HUES6 (cell line): ENCODE measurements around the gene SAE1.
A peak's percentile ranks its signal among the peaks of the same experiment; 100 is the strongest.

Experiments used
- H3K27ac ChIP-seq: 2 replicates; pipeline ENCODE4 v1.7.0; 2013; ENCODE audit warnings: low read depth, mild to moderate bottlenecking, low read length, inconsistent platforms
- H3K27me3 ChIP-seq: 2 replicates; pipeline ENCODE4 v1.6.1; 2013; ENCODE audit warnings: low read length; ENCODE audit not compliant: control insufficient read depth, insufficient read depth
- H3K36me3 ChIP-seq: 2 replicates; pipeline ENCODE4 v1.6.1; 2013; ENCODE audit warnings: low read length; ENCODE audit not compliant: control insufficient read depth, insufficient read depth
- H3K4me1 ChIP-seq: 2 replicates; pipeline ENCODE4 v1.6.1; 2013; ENCODE audit warnings: low read length; ENCODE audit not compliant: control insufficient read depth, insufficient read depth
- H3K4me3 ChIP-seq: 2 replicates; pipeline ENCODE4 v1.5.1; 2013; ENCODE audit warnings: low read depth, low read length
- H3K9ac ChIP-seq: one replicate; pipeline ENCODE4 v1.6.1; 2013; ENCODE audit warnings: mild to moderate bottlenecking, low read length
- H3K9me3 ChIP-seq: 2 replicates; pipeline ENCODE4 v1.6.1; 2013; ENCODE audit warnings: low read depth, low read length; ENCODE audit not compliant: control insufficient read depth, insufficient read depth

Gene SAE1

DNA sequence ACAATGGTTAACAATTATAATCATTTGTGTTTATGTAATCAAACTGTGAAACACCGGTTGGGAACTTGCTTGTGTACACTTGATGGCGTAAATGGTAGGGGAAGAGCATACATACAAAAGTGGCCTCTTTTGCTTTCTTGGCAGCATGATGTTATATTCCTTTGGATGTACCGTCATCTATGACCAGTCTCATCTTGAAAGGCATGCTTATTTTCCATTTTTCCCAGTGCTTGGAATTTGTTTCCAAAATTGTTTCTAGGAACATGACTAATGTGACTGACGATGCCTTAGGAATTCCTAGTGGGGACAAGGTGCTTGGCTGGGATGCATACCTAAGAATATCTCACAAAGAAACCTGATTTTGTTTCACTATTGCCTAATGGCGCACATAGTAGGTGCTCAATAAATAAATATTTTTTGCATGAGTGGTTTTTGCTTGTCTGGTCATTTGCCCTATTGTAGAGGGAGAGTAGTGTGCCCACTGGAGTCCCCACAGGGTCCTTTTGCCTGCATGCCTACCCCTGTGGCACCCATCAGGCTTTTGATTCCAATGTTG lies 45.5 kb downstream of the SAE1 start:
- H3K36me3 ChIP-seq = peaks cover 81% of the 10 kb centered on the region
- H3K4me1 ChIP-seq = no peaks in the 10 kb centered on the region
- no peak overlapping the region for H3K9ac ChIP-seq
- no peaks in the 10 kb centered on the region for H3K9me3 ChIP-seq
- no peak overlapping the region for H3K4me3 ChIP-seq
- H3K27ac ChIP-seq = no peak overlapping the region
- H3K27me3 ChIP-seq = no peaks in the 10 kb centered on the region

DNA sequence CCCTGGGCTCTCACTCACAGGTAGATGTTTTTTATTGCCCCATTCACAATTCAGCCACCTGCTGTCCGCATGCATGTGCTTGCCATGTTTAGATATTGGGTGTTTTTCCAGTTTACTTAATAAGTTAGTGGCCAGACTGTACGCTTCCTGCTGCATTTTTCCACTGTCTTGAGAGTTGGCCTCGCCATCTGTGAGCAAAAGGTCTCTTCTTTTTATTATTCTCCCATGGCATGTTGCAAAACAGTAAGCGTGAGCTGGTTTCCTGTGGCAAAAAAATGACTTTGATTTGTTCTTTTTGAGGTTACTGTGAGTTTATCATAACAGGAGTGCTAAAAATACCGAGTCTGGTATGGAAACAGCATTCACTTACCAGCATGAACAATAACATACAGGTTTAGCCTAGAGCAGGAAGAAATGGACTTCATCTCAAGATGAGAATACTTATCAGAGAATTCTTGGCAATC lies 46.0 kb downstream of the SAE1 start:
- Histone ChIP-seq H3K9me3 (no peaks in the 10 kb centered on the region), H3K4me1 (no peaks in the 10 kb centered on the region), H3K4me3 (no peak overlapping the region), H3K36me3 (peaks cover 78% of the 10 kb centered on the region), H3K9ac (no peak overlapping the region), H3K27ac (no peak overlapping the region), H3K27me3 (no peaks in the 10 kb centered on the region)

DNA sequence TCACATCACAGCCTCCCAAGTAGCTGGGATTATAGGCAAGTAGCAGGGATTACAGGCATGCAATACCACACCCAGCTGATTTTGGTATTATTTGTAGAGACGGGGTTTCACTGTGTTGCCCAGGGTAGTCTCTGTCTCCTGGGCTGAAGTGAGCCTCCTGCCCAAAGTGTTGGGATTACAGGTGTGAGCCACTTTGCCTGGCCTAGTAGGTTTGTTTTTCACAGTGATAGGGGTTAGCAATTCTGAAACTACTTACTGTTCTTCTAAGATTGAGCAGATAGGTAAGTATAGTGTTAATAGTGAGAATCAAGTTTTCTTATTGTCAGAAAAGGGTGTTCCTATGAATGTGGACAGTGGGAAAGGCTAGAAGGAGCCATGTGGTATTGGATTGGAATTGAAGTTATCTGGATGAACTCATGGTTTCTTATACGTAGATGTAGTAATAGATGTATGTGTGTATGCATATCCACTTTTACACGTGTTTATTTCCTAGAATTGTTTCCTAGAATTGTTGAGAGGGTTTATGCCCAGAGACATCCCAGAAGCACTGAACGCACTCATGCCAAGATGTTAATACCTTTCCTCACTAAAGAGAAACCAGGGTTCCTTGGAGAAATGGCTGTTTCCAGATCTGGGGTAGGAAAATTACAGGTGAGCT lies 49.1 kb downstream of the SAE1 start:
- Histone ChIP-seq H3K9ac (no peak overlapping the region), H3K9me3 (no peaks in the 10 kb centered on the region), H3K27me3 (no peaks in the 10 kb centered on the region), H3K4me1 (no peaks in the 10 kb centered on the region), H3K36me3 (peaks cover 80% of the 10 kb centered on the region), H3K4me3 (no peak overlapping the region), H3K27ac (no peak overlapping the region)

DNA sequence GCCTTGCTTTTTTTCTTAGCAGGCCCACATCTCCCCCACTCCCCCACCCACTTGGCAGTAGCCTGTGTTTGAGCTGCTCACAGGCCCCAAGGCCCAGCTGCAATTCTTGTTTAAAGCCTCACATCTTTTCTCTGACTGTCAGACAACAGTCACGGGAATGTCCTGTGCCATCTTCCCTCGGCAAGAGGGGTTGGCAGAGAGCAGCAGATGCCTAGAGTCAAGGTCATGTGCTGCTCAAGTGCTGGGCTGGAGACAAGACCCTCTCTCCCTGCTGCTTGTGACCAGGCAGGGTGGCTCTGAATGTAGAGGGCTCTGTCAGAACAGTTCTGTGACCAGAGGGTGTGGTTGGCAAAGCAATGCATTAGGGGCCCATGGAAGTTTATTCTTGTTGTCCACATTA lies 53.0 kb downstream of the SAE1 start:
- no peaks in the 10 kb centered on the region for H3K9me3 ChIP-seq
- H3K27ac ChIP-seq = no peak overlapping the region
- H3K4me3 ChIP-seq = no peak overlapping the region
- no peak overlapping the region for H3K9ac ChIP-seq
- H3K4me1 ChIP-seq = peaks cover 13% of the 10 kb centered on the region; the same call in 1 of the 2 replicates
- peaks cover 73% of the 10 kb centered on the region for H3K36me3 ChIP-seq
- H3K27me3 ChIP-seq = no peaks in the 10 kb centered on the region

DNA sequence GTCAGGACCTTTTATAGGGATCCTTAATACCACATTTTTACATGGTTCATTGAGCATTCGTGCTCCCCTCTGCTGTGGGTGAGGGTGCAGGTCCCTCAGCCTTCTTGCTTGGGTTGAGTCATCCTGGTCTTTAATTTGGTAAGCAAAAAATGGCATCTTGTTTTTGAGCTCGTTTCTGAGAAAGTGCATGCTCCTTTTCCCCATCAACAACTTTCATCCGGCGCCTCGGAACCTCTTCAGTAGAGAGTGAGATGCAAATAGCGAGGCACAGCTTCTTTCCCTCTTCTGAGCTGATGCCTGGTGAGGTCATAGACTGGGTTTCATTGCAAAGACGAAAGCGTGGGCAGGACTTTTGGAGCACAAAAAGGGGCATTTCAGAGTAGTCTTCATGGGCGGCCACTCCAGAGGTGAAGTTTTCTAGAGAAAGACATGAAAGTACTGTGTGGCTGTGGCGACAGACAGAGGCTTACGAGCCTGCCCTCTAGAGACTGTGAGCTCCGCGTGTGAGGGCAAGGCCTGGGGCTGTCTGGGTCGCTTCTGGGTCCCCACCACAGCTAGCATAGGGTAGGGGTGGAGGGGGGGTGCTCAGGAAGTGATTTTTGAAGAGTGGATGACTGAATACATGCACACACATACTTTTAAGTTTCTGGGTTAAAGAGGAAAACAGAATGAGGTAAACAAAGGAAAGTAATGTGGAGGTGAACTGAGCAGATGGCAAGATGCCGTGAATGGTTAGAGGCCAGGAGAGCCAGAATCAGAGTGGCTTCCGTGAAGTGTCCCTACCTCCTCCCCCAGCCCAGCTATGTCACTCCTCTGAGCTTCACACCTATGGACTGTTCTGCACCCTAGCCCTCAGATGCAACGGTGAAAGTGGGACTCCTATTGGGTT lies 56.1 kb downstream of the SAE1 start:
- no peaks in the 10 kb centered on the region for H3K9me3 ChIP-seq
- H3K4me3 ChIP-seq = no peak overlapping the region
- peaks cover 83% of the 10 kb centered on the region for H3K36me3 ChIP-seq
- no peaks in the 10 kb centered on the region for H3K27me3 ChIP-seq
- no peak overlapping the region for H3K9ac ChIP-seq
- peaks cover 27% of the 10 kb centered on the region; the same call in 1 of the 2 replicates for H3K4me1 ChIP-seq
- peak overlapping the region; percentile 39; the same call in 1 of the 2 replicates for H3K27ac ChIP-seq

DNA sequence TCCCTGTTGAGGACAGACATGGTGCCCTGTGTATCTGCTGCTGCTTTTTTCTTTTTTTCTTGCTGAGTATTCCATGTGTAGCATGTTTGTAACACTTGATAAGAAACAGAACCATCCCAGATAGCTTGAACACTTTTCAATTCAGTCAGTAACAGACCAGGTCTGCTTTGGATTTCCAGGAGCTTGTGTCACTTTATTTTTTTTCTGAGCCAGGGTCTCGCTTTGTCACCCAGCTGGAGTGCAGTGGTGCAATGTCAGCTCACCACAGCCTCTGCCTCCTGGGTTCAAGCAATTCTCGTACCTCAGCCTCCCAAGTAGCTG lies 56.7 kb downstream of the SAE1 start:
- Histone ChIP-seq H3K4me1 (peaks cover 27% of the 10 kb centered on the region; the same call in 1 of the 2 replicates), H3K9me3 (no peaks in the 10 kb centered on the region), H3K27ac (no peak overlapping the region), H3K27me3 (no peaks in the 10 kb centered on the region), H3K9ac (no peak overlapping the region), H3K4me3 (no peak overlapping the region), H3K36me3 (peaks cover 79% of the 10 kb centered on the region)

DNA sequence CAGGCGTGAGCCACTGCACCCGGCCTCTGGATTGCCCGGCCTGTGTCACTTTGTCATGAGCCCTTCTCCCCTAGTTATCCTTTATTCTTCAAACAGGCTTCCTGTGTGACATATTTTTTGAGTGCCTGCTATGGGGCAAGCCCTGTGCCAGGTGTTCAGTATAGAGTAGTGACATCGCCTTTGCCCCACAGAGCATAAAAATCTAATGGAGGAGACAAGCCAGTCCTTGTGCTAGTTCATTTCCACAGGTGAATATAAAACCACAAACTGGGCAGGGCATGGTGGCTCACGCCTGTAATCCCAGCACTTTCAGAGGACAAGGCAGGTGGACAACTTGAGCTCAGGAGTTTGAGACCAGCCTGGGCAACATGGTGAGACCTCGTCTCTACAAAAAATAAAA lies 57.2 kb downstream of the SAE1 start:
- Histone ChIP-seq H3K27me3 (no peaks in the 10 kb centered on the region), H3K9me3 (no peaks in the 10 kb centered on the region), H3K36me3 (peaks cover 74% of the 10 kb centered on the region), H3K4me3 (no peak overlapping the region), H3K9ac (no peak overlapping the region), H3K4me1 (peaks cover 27% of the 10 kb centered on the region; the same call in 1 of the 2 replicates), H3K27ac (no peak overlapping the region)

DNA sequence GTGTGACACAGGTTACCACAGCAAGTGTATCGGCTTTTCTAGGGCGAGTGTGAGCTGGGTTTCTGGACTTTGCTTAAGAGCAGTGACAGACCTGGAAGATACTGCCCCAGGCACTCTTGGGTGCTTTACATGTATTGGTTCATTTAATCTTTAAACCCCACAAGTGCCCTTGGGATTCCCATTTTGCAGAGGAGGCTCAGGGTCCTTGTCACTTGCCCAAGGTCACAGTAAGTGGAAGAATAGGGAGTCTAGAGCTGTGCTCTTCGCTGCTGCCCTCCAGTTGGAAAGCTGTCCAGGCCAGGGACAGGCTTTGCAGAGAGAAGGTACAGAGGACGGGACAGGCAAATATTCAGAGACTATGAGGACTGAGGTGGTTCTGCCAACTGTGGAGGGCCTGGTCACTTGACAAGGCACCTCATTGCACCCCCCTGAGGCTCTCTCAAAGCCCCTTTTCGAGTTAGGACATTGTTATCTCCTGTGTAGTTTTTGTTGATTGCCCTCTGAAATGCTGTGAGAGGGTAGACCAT lies 57.9 kb downstream of the SAE1 start:
- peaks cover 27% of the 10 kb centered on the region; the same call in 1 of the 2 replicates for H3K4me1 ChIP-seq
- peak overlapping the region; percentile 56; the same call in 1 of the 2 replicates for H3K27ac ChIP-seq
- no peaks in the 10 kb centered on the region for H3K9me3 ChIP-seq
- H3K9ac ChIP-seq = peak overlapping the region; percentile 3
- no peak overlapping the region for H3K4me3 ChIP-seq
- no peaks in the 10 kb centered on the region for H3K27me3 ChIP-seq
- peaks cover 68% of the 10 kb centered on the region for H3K36me3 ChIP-seq

DNA sequence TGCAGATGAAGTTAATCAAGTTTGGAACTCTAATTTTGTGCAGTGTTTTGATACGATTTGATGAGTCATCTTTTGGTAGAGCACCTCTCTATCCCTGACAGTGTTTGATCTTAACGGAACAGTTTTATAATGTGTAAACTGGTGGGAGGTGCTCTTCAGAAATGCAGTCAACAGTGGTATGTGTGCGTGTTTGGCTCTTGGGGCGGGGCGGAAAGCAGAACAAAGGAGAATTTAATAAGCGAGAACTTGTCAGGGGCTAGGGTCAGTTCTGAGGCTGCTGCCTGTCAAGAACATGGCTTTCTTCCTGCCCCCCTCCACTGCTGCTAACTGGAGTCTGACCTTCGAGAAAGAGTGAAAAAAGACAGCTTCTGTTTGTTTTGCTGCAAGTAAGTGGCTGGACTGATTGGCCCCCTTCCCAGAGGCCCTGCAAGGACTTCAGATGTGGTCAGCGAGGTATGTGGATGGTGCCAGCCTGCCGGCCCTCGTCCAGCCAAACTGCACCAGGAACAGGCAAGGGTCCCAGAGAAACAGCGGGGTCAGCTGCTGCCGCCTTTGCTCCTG lies 59.6 kb downstream of the SAE1 start:
- H3K36me3 ChIP-seq = peaks cover 69% of the 10 kb centered on the region
- no peak overlapping the region for H3K27ac ChIP-seq
- no peaks in the 10 kb centered on the region for H3K27me3 ChIP-seq
- H3K9me3 ChIP-seq = no peaks in the 10 kb centered on the region
- no peak overlapping the region for H3K9ac ChIP-seq
- no peak overlapping the region for H3K4me3 ChIP-seq
- H3K4me1 ChIP-seq = peaks cover 27% of the 10 kb centered on the region; the same call in 1 of the 2 replicates

DNA sequence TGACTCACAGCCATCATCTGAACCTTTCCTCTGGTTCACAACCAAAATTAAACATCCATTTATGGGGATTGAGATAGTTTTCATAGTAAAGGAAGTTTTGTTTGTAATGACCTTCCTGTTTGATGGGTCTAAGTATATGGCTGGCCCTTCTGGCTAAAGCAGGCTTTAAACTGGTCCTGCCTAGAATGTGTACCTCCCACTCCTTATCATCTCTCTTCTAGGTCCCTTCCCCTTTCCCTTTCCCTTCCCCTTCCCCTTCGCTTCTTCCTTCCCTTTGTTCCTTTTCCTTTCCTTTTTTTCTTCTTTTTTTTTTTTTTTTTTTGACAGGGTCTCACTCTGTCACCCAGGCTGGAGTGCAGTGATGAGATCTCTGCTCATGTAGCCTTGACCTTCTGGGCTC lies 64.8 kb downstream of the SAE1 start:
- H3K27ac ChIP-seq = no peak overlapping the region
- peaks cover 68% of the 10 kb centered on the region for H3K36me3 ChIP-seq

More for the DNA sequence above, 64.8 kb downstream of the SAE1 start:
- Histone ChIP-seq H3K9me3 (no peaks in the 10 kb centered on the region), H3K4me1 (no peaks in the 10 kb centered on the region), H3K4me3 (no peak overlapping the region), H3K27me3 (no peaks in the 10 kb centered on the region), H3K9ac (no peak overlapping the region)
